ENCODE data around the gene COMMD8. TPM values are rescaled to one million over a fixed set of nuclear protein-coding genes. Genes with fewer than 3 reads are reported as not detected.

The COMMD8 gene
- total RNA-seq, 1 experiment from 2014 or later, result 10.9 TPM

- H3K27ac ChIP-seq (ENCODE audit: insufficient read length, low read depth, low read length), result no peak overlapping the region
- no peak overlapping the region for H3K4ac ChIP-seq (ENCODE audit: low read depth, low read length)
- Mint-ChIP-seq H3K27me3 (ENCODE audit: low read depth) (no peaks in the 10 kb centered on the region), H3K4me1 (peaks cover 8 to 10% of the 10 kb centered on the region in 2 experiments), H3K36me3 (ENCODE audit: insufficient read depth in 1 of 3, low read depth in 3 of 3) (no peaks in the 10 kb centered on the region), H3K9me3 (no peaks in the 10 kb centered on the region), H3K27ac (no peak overlapping the region), H3K4me3 (no peak overlapping the region)
- no peak overlapping the region for H4K91ac ChIP-seq (ENCODE audit: insufficient read length, low read depth, low read length)
- no peak overlapping the region for H2BK15ac ChIP-seq (ENCODE audit: low read depth, low read length)
- no peaks in the 10 kb centered on the region for H3K27me3 ChIP-seq (ENCODE audit: insufficient read depth, low read length)
- no peak overlapping the region for H3T11ph ChIP-seq (ENCODE audit: low read length)
- H3K23ac ChIP-seq (ENCODE audit: insufficient read length, low read depth, low read length), result no peak overlapping the region
- no peak overlapping the region for H2AFZ ChIP-seq (ENCODE audit: low read length)
- no peak overlapping the region for H4K8ac ChIP-seq (replicated peaks; ENCODE audit: insufficient read length, low read depth, low read length)
- no peak overlapping the region for H3K18ac ChIP-seq (ENCODE audit: insufficient read length, low read depth, low read length)
- no peaks in the 10 kb centered on the region for H3K9me3 ChIP-seq (ENCODE audit: control insufficient read depth, low read depth, low read length)
- no peaks in the 10 kb centered on the region for H3K79me2 ChIP-seq (ENCODE audit: insufficient read depth, low read length)
- H4K20me1 ChIP-seq (ENCODE audit: control insufficient read depth, insufficient read depth, insufficient read length), result no peaks in the 10 kb centered on the region
- TF ChIP-seq CTCF (conservative IDR thresholded peaks at IDR 0.05), result no peak
- no peak overlapping the region for H2BK12ac ChIP-seq (ENCODE audit: insufficient read length, low read depth, low read length)
- H3K9ac ChIP-seq (ENCODE audit: extremely low read depth, insufficient read length, low read length), result no peak overlapping the region
- WGBS (ENCODE audit: extremely low coverage, insufficient read length, low lambda C conversion rate), result no CpG with 5 or more reads among the region's 3 CpGs
- no peaks in the 10 kb centered on the region for H3K79me1 ChIP-seq (ENCODE audit: insufficient read depth, low read depth, low read length, poor library complexity, severe bottlenecking)
- H2BK20ac ChIP-seq (ENCODE audit: low read depth, low read length, poor library complexity, severe bottlenecking), result no peak overlapping the region
- H3K4me2 ChIP-seq (ENCODE audit: insufficient read depth, insufficient read length, low read length), result no peak overlapping the region
- DNase-seq, result no peak
- H4K5ac ChIP-seq (ENCODE audit: insufficient read length, low read depth, low read length), result no peak overlapping the region
- H3K56ac ChIP-seq (ENCODE audit: insufficient read length, low read depth, low read length), result no peak overlapping the region
- no peak overlapping the region for H2AK5ac ChIP-seq (ENCODE audit: insufficient read length, low read length)
- H3K14ac ChIP-seq (ENCODE audit: insufficient read depth, low read length), result no peak overlapping the region
- no peaks in the 10 kb centered on the region for H3K23me2 ChIP-seq (ENCODE audit: insufficient read length, low read depth, low read length, poor library complexity, severe bottlenecking)
- no peak overlapping the region for H2BK5ac ChIP-seq (ENCODE audit: insufficient read length, low read length)
- no peaks in the 10 kb centered on the region; the same call in 1 of the 2 replicates for H3K4me1 ChIP-seq (ENCODE audit: insufficient read depth, low read length)
- H2BK120ac ChIP-seq (ENCODE audit: low read depth, low read length, poor library complexity, severe bottlenecking), result no peak overlapping the region
Measured at GRCh38 chr4:47469951-47470350, 6.4 kb upstream of the COMMD8 start.

All from H9 (cell line).